HCT116 (cell line): ENCODE measurements around the gene ATP6V1B1. TPM values are rescaled to one million over a fixed set of nuclear protein-coding genes. Genes with fewer than 3 reads are reported as not detected.

Source experiments
- ATAC-seq: fragments of 200-7000 bp; cut with Tn5 transposase; 2 replicates; pipeline ENCODE4 v1.9.1; 2020; ENCODE audit warnings: mild to moderate bottlenecking, moderate library complexity
- BruUV-seq: library from RNA; stranded (reverse); fragments of 400-500 nt; replicated peaks from 2 replicates; lab custom pipeline; 2021; lab: Mats Ljungman, UMichigan
- CTCF ChIA-PET: fragments of 300-600 bp; sonication (Branson Sonifier 250); formaldehyde crosslinking; loops from one replicate; lab custom pipeline; 2021; ENCODE audit warnings: antibody characterized with exemption; lab: Charles Lee
- POLR2A ChIA-PET: fragments of 300-600, 350-600 bp; sonication (Branson Sonifier 250); formaldehyde crosslinking; loops from one replicate; lab custom pipeline; 2021; ENCODE audit warnings: antibody characterized with exemption; lab: Charles Lee
- RAD21 ChIA-PET, 2 experiments: fragments of 300-600 bp; sonication (Branson Sonifier 250); formaldehyde crosslinking; loops; one replicate each; lab custom pipeline; 2023; ENCODE audit warnings: low total read pairs in 2 of 2; ENCODE audit not compliant: uncharacterized antibody in 2 of 2, unreplicated experiment in 2 of 2, low non-redundant PET in 1 of 2; lab: Charles Lee
- DNase-seq: peaks from one replicate; pipeline ENCODE4 v3.0.0-alpha.2; 2010; ENCODE audit warnings: low read depth, low spot score
- H2AFZ ChIP-seq: fragments of 200-600 bp; shearing (Covaris generic), sonication (generic); 2 replicates; pipeline ENCODE4 v1.6.1; 2017; ENCODE audit warnings: low read depth, mixed run types, mixed read lengths, antibody characterized with exemption, low read length; ENCODE audit not compliant: poor library complexity, severe bottlenecking
- H3K27ac ChIP-seq: 2 replicates; pipeline ENCODE4 v1.5.1; 2012; ENCODE audit warnings: low read depth, low read length
- H3K27me3 ChIP-seq: fragments of 200-600 bp; sonication (generic); 2 replicates; pipeline ENCODE4 v1.6.1; 2016; ENCODE audit warnings: mixed run types, low read length, mixed read lengths; ENCODE audit not compliant: insufficient read depth
- H3K36me3 ChIP-seq, 2 experiments: fragments of 200-500 bp in 1 of 2; fragments of 200-600 bp in 1 of 2; sonication (Bioruptor generic) in 1 of 2; sonication (generic) in 1 of 2; 2 replicates each; pipeline versions ENCODE4 v1.5.1 to v1.6.1; 2014 to 2016; ENCODE audit warnings: low read length in 2 of 2, inconsistent platforms in 1 of 2, mixed read lengths in 1 of 2, mixed run types in 1 of 2; ENCODE audit not compliant: insufficient read depth in 2 of 2, control insufficient read depth in 1 of 2
- H3K4me1 ChIP-seq, 2 experiments: fragments of 200-600 bp in 1 of 2; sonication (generic) in 1 of 2; 2 replicates each; pipeline versions ENCODE4 v1.5.1 to v1.6.1; 2012 to 2017; ENCODE audit warnings: low read length in 2 of 2, inconsistent platforms in 1 of 2, mild to moderate bottlenecking in 1 of 2, mixed read lengths in 1 of 2, mixed run types in 1 of 2, moderate library complexity in 1 of 2; ENCODE audit not compliant: insufficient read depth in 2 of 2, control insufficient read depth in 1 of 2
- H3K4me2 ChIP-seq: fragments of 200-600 bp; sonication (generic); 2 replicates; pipeline ENCODE4 v1.6.1; 2017; ENCODE audit warnings: mixed run types, low read length, mixed read lengths
- H3K4me3 ChIP-seq, 2 experiments: fragments of 200-600 bp in 1 of 2; sonication (generic) in 1 of 2; replicated peaks in 1 of 2; 2 replicates each; pipeline ENCODE4 v1.5.1; 2011 to 2016; ENCODE audit warnings: low read length in 2 of 2, control low read depth in 1 of 2, low read depth in 1 of 2, mild to moderate bottlenecking in 1 of 2, mixed read lengths in 1 of 2, mixed run types in 1 of 2
- H3K79me2 ChIP-seq: fragments of 200-600 bp; sonication (generic); 2 replicates; pipeline ENCODE4 v1.6.1; 2017; ENCODE audit warnings: mild to moderate bottlenecking, mixed run types, low read length, moderate library complexity, mixed read lengths; ENCODE audit not compliant: insufficient read depth
- H3K9ac ChIP-seq: fragments of 200-600 bp; sonication (generic); 2 replicates; pipeline ENCODE4 v1.6.1; 2016; ENCODE audit warnings: low read length, mixed read lengths
- H3K9me2 ChIP-seq: fragments of 200-600 bp; sonication (generic), shearing (Covaris generic); 2 replicates; pipeline ENCODE4 v1.6.1; 2017; ENCODE audit warnings: mixed run types, mild to moderate bottlenecking, moderate library complexity; ENCODE audit not compliant: insufficient read depth
- H3K9me3 ChIP-seq, 2 experiments: fragments of 200-500 bp in 1 of 2; fragments of 200-600 bp in 1 of 2; sonication (Bioruptor generic) in 1 of 2; sonication (generic) in 1 of 2; 2 replicates each; pipeline ENCODE4 v1.6.1; 2014 to 2017; ENCODE audit warnings: low read length in 2 of 2, mixed read lengths in 2 of 2, inconsistent platforms in 1 of 2, low read depth in 1 of 2, mild to moderate bottlenecking in 1 of 2, mixed run types in 1 of 2, moderate library complexity in 1 of 2; ENCODE audit not compliant: control insufficient read depth in 1 of 2, insufficient read depth in 1 of 2
- H4K20me1 ChIP-seq: fragments of 200-600 bp; sonication (generic), shearing (Covaris generic); 2 replicates; pipeline ENCODE4 v1.6.1; 2017; ENCODE audit warnings: mixed run types, mild to moderate bottlenecking, moderate library complexity; ENCODE audit not compliant: insufficient read depth
- ATF3 ChIP-seq: IDR thresholded peaks from 2 replicates; pipeline ENCODE4 v1.6.1; 2012
- CBX3 ChIP-seq: IDR thresholded peaks from 2 replicates; pipeline ENCODE4 v1.6.1; 2012; ENCODE audit warnings: low read depth
- CEBPB ChIP-seq: IDR thresholded peaks from 2 replicates; pipeline ENCODE4 v1.6.1; 2012; ENCODE audit warnings: low read depth
- EGR1 ChIP-seq: IDR thresholded peaks from 2 replicates; pipeline ENCODE4 v1.6.1; 2012; ENCODE audit warnings: low read depth
- ELF1 ChIP-seq: IDR thresholded peaks from 2 replicates; pipeline ENCODE4 v1.6.1; 2012; ENCODE audit warnings: low read depth, borderline replicate concordance
- EZH2phosphoT487 ChIP-seq: fragments of 200-600 bp; IDR thresholded peaks from 2 replicates; pipeline ENCODE4 v1.6.1; 2018; ENCODE audit warnings: antibody characterized with exemption, borderline replicate concordance
- FOSL1 ChIP-seq: IDR thresholded peaks from 2 replicates; pipeline ENCODE4 v1.6.1; 2012; ENCODE audit warnings: low read depth
- POLR2A ChIP-seq: IDR thresholded peaks from 2 replicates; pipeline ENCODE4 v1.7.0; 2011; ENCODE audit warnings: borderline replicate concordance; ENCODE audit not compliant: insufficient read depth, insufficient read length; ENCODE audit errors: extremely low read depth
- POLR2AphosphoS5 ChIP-seq: IDR thresholded peaks from 2 replicates; pipeline ENCODE4 v1.6.1; 2011; ENCODE audit warnings: mild to moderate bottlenecking, low read depth, low read length, moderate library complexity
- RAD21 ChIP-seq: IDR thresholded peaks from 2 replicates; pipeline ENCODE4 v1.6.1; 2012; ENCODE audit warnings: low read depth, mild to moderate bottlenecking
- REST ChIP-seq: IDR thresholded peaks from 2 replicates; pipeline ENCODE4 v1.6.1; 2012; ENCODE audit warnings: low read depth
- SP1 ChIP-seq: IDR thresholded peaks from 2 replicates; pipeline ENCODE4 v1.6.1; 2012; ENCODE audit warnings: low read depth
- TCF7L2 ChIP-seq: IDR thresholded peaks from 2 replicates; pipeline ENCODE4 v1.7.0; 2011; ENCODE audit warnings: borderline replicate concordance, inconsistent platforms; ENCODE audit not compliant: insufficient read depth, insufficient read length; ENCODE audit errors: extremely low read depth
- YY1 ChIP-seq: IDR thresholded peaks from 2 replicates; pipeline ENCODE4 v1.6.1; 2011; ENCODE audit warnings: low read length, low read depth, moderate library complexity, mild to moderate bottlenecking; ENCODE audit not compliant: insufficient replicate concordance; ENCODE audit errors: extremely low read depth
- ZBTB33 ChIP-seq: IDR thresholded peaks from 2 replicates; pipeline ENCODE4 v1.6.1; 2011; ENCODE audit warnings: mild to moderate bottlenecking, low read length, moderate library complexity; ENCODE audit not compliant: insufficient replicate concordance; ENCODE audit errors: extremely low read depth
- ZFX ChIP-seq: fragments of 450-650 bp; IDR thresholded peaks from 2 replicates; pipeline ENCODE4 v1.6.1; 2017
- ZNF274 ChIP-seq: fragments of 200-500 bp; sonication (Bioruptor generic); IDR thresholded peaks from 2 replicates; pipeline ENCODE4 v1.6.1; 2014; ENCODE audit warnings: mild to moderate bottlenecking, low read depth, low read length, inconsistent platforms
- intact Hi-C: fragments of 100-400 bp; cut with micrococcal nuclease; formaldehyde crosslinking; loops from 2 replicates; pipeline ENCODE4 v1.10.0; 2022
- total RNA-seq: library from RNA; stranded (reverse); gene quantifications from one replicate; pipeline ENCODE4 v1.2.1, GENCODE V29; 2021; ENCODE audit not compliant: unreplicated experiment
- TF ChIP-seq, protein P1 (sequence below), 3 experiments: fragments of 200-600 bp in 1 of 3; sonication (generic) in 1 of 3; IDR thresholded peaks in 2 of 3; conservative IDR thresholded peaks in 1 of 3; 2 replicates each; pipeline ENCODE4 v1.5.1; 2012 to 2017; ENCODE audit warnings: low read depth in 2 of 3, low read length in 2 of 3, antibody characterized with exemption in 1 of 3, borderline replicate concordance in 1 of 3, control low read depth in 1 of 3, mild to moderate bottlenecking in 1 of 3, mixed read lengths in 1 of 3, mixed run types in 1 of 3, moderate library complexity in 1 of 3; ENCODE audit not compliant: insufficient read depth in 1 of 3

The ATP6V1B1 gene
- total RNA-seq, 1 experiment from 2014 or later, result 0.74 TPM

DNA sequence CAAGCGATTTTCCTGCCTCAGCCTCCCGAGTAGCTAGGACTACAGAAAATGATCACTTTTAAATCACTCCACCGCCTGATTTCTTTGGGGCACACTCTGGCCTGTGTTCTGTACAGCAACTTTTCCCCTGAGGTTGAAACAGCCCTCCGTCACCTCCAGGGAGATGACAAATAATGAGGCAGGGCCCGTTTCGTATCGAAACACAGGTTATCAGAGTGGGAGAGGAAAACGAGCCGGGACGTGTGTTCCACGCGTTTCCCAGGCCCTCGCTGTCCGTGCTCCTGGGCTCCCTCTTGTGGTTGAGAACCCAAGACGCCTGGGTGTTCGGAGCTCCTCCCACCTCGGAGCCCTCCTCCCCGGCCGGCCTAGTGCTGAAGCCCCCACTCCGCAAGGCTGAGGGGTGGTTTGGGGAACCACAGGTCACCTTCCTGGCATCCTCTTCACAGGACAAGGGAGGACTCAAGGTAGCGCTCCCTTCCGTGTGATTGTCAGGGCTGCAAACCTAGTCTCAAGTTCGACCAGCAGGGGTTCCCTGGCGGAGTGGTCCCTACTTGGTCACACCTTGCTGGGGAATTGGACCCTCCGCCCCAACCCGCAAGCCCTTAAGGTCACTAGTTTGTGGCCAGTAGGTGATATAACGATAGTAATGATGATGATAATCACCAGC, 12.8 kb downstream of the ATP6V1B1 start:
- Histone ChIP-seq H2AFZ (peak overlapping the region; percentile 80), H3K4me1 (peaks cover 16 to 34% of the 10 kb centered on the region in 2 experiments), H3K4me2 (peak overlapping the region; percentile 75), H3K4me3 (peak overlapping the region; percentile 58 to 59), H3K9me2 (no peaks in the 10 kb centered on the region), H3K27me3 (no peaks in the 10 kb centered on the region), H3K79me2 (no peaks in the 10 kb centered on the region; the same call in 1 of the 2 replicates), H3K9ac (peak overlapping the region; percentile 63), H4K20me1 (no peaks in the 10 kb centered on the region), H3K9me3 (no peaks in the 10 kb centered on the region), H3K27ac (peak overlapping the region; percentile 7; the same call in 1 of the 2 replicates), H3K36me3 (no peaks in the 10 kb centered on the region)
- DNase-seq (peak; percentile 71), ATAC-seq (peak; percentile 89)
- BruUV-seq, result no TSS peak
- intact Hi-C loops, result loop anchor here (1.0 to 10.0 kb wide), 3 partner anchors 77 to 644 kb away; partner anchors contain the start of gene FAM136A
- ChIA-PET RAD21 (interaction anchor here (0.9 to 1.9 kb wide), 5 partner anchors 73 to 645 kb away, joined by 3 to 8 read pairs (median 4); no protein-coding TSS in a partner anchor), CTCF (interaction anchor here (0.6 to 3.9 kb wide), 31 partner anchors 8 to 655 kb away, joined by 3 to 79 read pairs (median 5); partner anchors contain the start of genes ATP6V1B1, FIGLA, PAIP2B and SNRPG), POLR2A (interaction anchor here (1.1 to 1.6 kb wide), 2 partner anchors 92 to 143 kb away, joined by 3 read pairs; no protein-coding TSS in a partner anchor)
- TF ChIP-seq FOSL1 (no peak), POLR2AphosphoS5 (peak; percentile 66), YY1 (no peak), CEBPB (no peak), ELF1 (no peak), ATF3 (no peak), ZBTB33 (no peak), SP1 (no peak), EZH2phosphoT487 (no peak), RAD21 (peak; percentile 41; the same call in 1 of the 2 replicates), ZNF274 (no peak), TCF7L2 (no peak), REST (no peak), CBX3 (no peak), EGR1 (no peak), POLR2A (no peak), ZFX (peak; percentile 35; the same call in 1 of the 2 replicates)
- TF ChIP-seq, protein P1, sequence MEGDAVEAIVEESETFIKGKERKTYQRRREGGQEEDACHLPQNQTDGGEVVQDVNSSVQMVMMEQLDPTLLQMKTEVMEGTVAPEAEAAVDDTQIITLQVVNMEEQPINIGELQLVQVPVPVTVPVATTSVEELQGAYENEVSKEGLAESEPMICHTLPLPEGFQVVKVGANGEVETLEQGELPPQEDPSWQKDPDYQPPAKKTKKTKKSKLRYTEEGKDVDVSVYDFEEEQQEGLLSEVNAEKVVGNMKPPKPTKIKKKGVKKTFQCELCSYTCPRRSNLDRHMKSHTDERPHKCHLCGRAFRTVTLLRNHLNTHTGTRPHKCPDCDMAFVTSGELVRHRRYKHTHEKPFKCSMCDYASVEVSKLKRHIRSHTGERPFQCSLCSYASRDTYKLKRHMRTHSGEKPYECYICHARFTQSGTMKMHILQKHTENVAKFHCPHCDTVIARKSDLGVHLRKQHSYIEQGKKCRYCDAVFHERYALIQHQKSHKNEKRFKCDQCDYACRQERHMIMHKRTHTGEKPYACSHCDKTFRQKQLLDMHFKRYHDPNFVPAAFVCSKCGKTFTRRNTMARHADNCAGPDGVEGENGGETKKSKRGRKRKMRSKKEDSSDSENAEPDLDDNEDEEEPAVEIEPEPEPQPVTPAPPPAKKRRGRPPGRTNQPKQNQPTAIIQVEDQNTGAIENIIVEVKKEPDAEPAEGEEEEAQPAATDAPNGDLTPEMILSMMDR (IDR thresholded peaks at IDR 0.05 in 2 of 3, conservative IDR thresholded peaks at IDR 0.05 in 1 of 3; ENCODE audit: borderline replicate concordance in 1 of 3, insufficient read depth in 1 of 3, low read depth in 2 of 3, low read length in 2 of 3), result peak; percentile 84 to 90 (median 88)
